HG03159 (cell line): ENCODE measurements around the gene PKIB.
"Not testable (repeated sequence)": the region's sequence is repeated elsewhere in the genome, so short reads cannot be mapped to it uniquely, and the experiment has no call there.

Experiments
- ATAC-seq: cut with Tn5 transposase; IDR thresholded peaks from one replicate; pipeline ENCODE4 v1.9.1; 2021; ENCODE audit warnings: mild to moderate bottlenecking, moderate library complexity; ENCODE audit not compliant: unreplicated experiment

Gene PKIB

GRCh38 chr6:122620428-122620827, 10.2 kb downstream of the PKIB start:
- no peak for ATAC-seq

- no peak for ATAC-seq
These were observed 10.7 kb downstream of the PKIB start for GRCh38 chr6:122620902-122621301.

GRCh38 chr6:122621638-122622037, 11.4 kb downstream of the PKIB start:
- ATAC-seq, result no peak

GRCh38 chr6:122622479-122622878, 12.3 kb downstream of the PKIB start:
- no peak for ATAC-seq

GRCh38 chr6:122623279-122623678, 13.1 kb downstream of the PKIB start:
- ATAC-seq, result no peak

GRCh38 chr6:122624853-122625252, 14.6 kb downstream of the PKIB start:
- ATAC-seq, result no peak

- no peak for ATAC-seq
These were observed 18.5 kb downstream of the PKIB start for GRCh38 chr6:122628714-122629113.

- ATAC-seq, result no peak
These were observed 21.5 kb downstream of the PKIB start for GRCh38 chr6:122631571-122632249.

- no peak for ATAC-seq
These were observed 30.2 kb downstream of the PKIB start for GRCh38 chr6:122640366-122640765.

GRCh38 chr6:122641819-122642218, 31.6 kb downstream of the PKIB start:
- no peak for ATAC-seq

GRCh38 chr6:122642604-122643003, 32.4 kb downstream of the PKIB start:
- not testable (repeated sequence) for ATAC-seq

- ATAC-seq, result no peak
These were observed 35.1 kb downstream of the PKIB start for GRCh38 chr6:122645256-122645655.

GRCh38 chr6:122647765-122648164, 37.6 kb downstream of the PKIB start:
- no peak for ATAC-seq

GRCh38 chr6:122648726-122649125, 38.5 kb downstream of the PKIB start:
- ATAC-seq, result no peak

- ATAC-seq, result no peak
These were observed 39.5 kb downstream of the PKIB start for GRCh38 chr6:122649701-122650100.

- ATAC-seq, result no peak
These were observed 40.2 kb downstream of the PKIB start for GRCh38 chr6:122650403-122650802.

GRCh38 chr6:122651031-122651430, 40.8 kb downstream of the PKIB start:
- ATAC-seq, result no peak

- no peak for ATAC-seq
These were observed 41.4 kb downstream of the PKIB start for GRCh38 chr6:122651604-122652003.

GRCh38 chr6:122652431-122652830, 42.2 kb downstream of the PKIB start:
- ATAC-seq, result no peak

GRCh38 chr6:122653094-122653493, 42.9 kb downstream of the PKIB start:
- no peak for ATAC-seq

- ATAC-seq, result no peak
These were observed 43.8 kb downstream of the PKIB start for GRCh38 chr6:122654012-122654411.

- no peak for ATAC-seq
These were observed 47.4 kb downstream of the PKIB start for GRCh38 chr6:122657601-122658000.

- ATAC-seq, result no peak
These were observed 50.1 kb downstream of the PKIB start for GRCh38 chr6:122660296-122660695.
